Mesenchymal stem cell (in vitro differentiated cells and primary cell): ENCODE data around the gene AKAP6.

Source experiments
- DNase-seq: peaks from one replicate; pipeline ENCODE4 v3.0.0-alpha.2; 2013
- H2AFZ ChIP-seq: one replicate; pipeline ENCODE4 v1.6.1; 2013; ENCODE audit warnings: low read depth, mild to moderate bottlenecking, control low read depth, inconsistent platforms, low read length, moderate library complexity
- H2AK5ac ChIP-seq: 2 replicates; pipeline ENCODE4 v1.6.1; 2013; ENCODE audit warnings: low read length, moderate library complexity, mild to moderate bottlenecking, inconsistent platforms; ENCODE audit not compliant: severe bottlenecking
- H2BK120ac ChIP-seq: one replicate; pipeline ENCODE4 v1.6.1; 2013; ENCODE audit warnings: low read depth, mild to moderate bottlenecking, inconsistent platforms, low read length, moderate library complexity
- H2BK12ac ChIP-seq, 2 experiments: one replicate each; pipeline ENCODE4 v1.6.1; 2013; ENCODE audit warnings: inconsistent platforms in 2 of 2, low read length in 2 of 2, mild to moderate bottlenecking in 2 of 2, moderate library complexity in 2 of 2, control low read depth in 1 of 2
- H2BK15ac ChIP-seq: one replicate; pipeline ENCODE4 v1.6.1; 2013; ENCODE audit warnings: mild to moderate bottlenecking, low read depth, inconsistent platforms; ENCODE audit not compliant: poor library complexity, severe bottlenecking
- H2BK5ac ChIP-seq: 2 replicates; pipeline ENCODE4 v1.6.1; 2013; ENCODE audit warnings: low read depth, mild to moderate bottlenecking, low read length, control low read depth, inconsistent platforms; ENCODE audit not compliant: poor library complexity, severe bottlenecking
- H3K14ac ChIP-seq, 2 experiments: one replicate each; pipeline ENCODE4 v1.6.1; 2013; ENCODE audit warnings: inconsistent platforms in 2 of 2, low read length in 2 of 2, control low read depth in 1 of 2, mild to moderate bottlenecking in 1 of 2, moderate library complexity in 1 of 2
- H3K18ac ChIP-seq, 2 experiments: one replicate each; pipeline ENCODE4 v1.6.1; 2013; ENCODE audit warnings: inconsistent platforms in 2 of 2, low read length in 2 of 2, control low read depth in 1 of 2, low read depth in 1 of 2, mild to moderate bottlenecking in 1 of 2
- H3K23ac ChIP-seq, 2 experiments: one replicate each; pipeline ENCODE4 v1.6.1; 2013; ENCODE audit warnings: inconsistent platforms in 2 of 2, low read length in 2 of 2, mild to moderate bottlenecking in 2 of 2, moderate library complexity in 2 of 2, control low read depth in 1 of 2
- H3K27ac ChIP-seq: 2 replicates; pipeline ENCODE4 v1.5.1; 2013; ENCODE audit warnings: mild to moderate bottlenecking, moderate library complexity, low read length, control low read depth, inconsistent platforms; ENCODE audit not compliant: poor library complexity, severe bottlenecking
- H3K27me3 ChIP-seq, 2 experiments: 2 replicates each; pipeline versions ENCODE4 v1.6.1 to v1.7.0; 2013; ENCODE audit warnings: low read length in 2 of 2, mild to moderate bottlenecking in 2 of 2, moderate library complexity in 2 of 2, control low read depth in 1 of 2, inconsistent platforms in 1 of 2; ENCODE audit not compliant: control insufficient read depth in 1 of 2, insufficient read depth in 1 of 2
- H3K36me3 ChIP-seq, 2 experiments: 2 replicates each; pipeline versions ENCODE4 v1.6.1 to v1.7.0; 2013; ENCODE audit warnings: low read length in 2 of 2, control low read depth in 1 of 2, inconsistent platforms in 1 of 2, low read depth in 1 of 2, mild to moderate bottlenecking in 1 of 2; ENCODE audit not compliant: insufficient read depth in 2 of 2, control insufficient read depth in 1 of 2
- H3K4ac ChIP-seq, 2 experiments: one replicate each; pipeline ENCODE4 v1.6.1; 2013; ENCODE audit warnings: inconsistent platforms in 2 of 2, low read length in 2 of 2, mild to moderate bottlenecking in 2 of 2, moderate library complexity in 2 of 2, control low read depth in 1 of 2, low read depth in 1 of 2
- H3K4me1 ChIP-seq: 2 replicates; pipeline ENCODE4 v1.6.1; 2013; ENCODE audit warnings: low read depth, low read length, control low read depth; ENCODE audit not compliant: control insufficient read depth, insufficient read depth
- H3K4me2 ChIP-seq: 2 replicates; pipeline ENCODE4 v1.6.1; 2013; ENCODE audit warnings: low read length, mild to moderate bottlenecking, inconsistent platforms; ENCODE audit not compliant: poor library complexity, severe bottlenecking
- H3K4me3 ChIP-seq, 2 experiments: 2 replicates each; pipeline versions ENCODE4 v1.5.1 to v1.7.0; 2013; ENCODE audit warnings: low read length in 2 of 2, mild to moderate bottlenecking in 2 of 2, control low read depth in 1 of 2, low read depth in 1 of 2; ENCODE audit not compliant: insufficient read depth in 1 of 2
- H3K79me1 ChIP-seq: replicated peaks from 2 replicates; pipeline ENCODE4 v1.6.1; 2013; ENCODE audit warnings: mild to moderate bottlenecking, control low read depth, low read length, inconsistent platforms; ENCODE audit not compliant: poor library complexity, severe bottlenecking
- H3K9ac ChIP-seq: 2 replicates; pipeline ENCODE4 v1.7.0; 2013; ENCODE audit warnings: mild to moderate bottlenecking, low read length, moderate library complexity
- H3K9me3 ChIP-seq: 2 replicates; pipeline ENCODE4 v1.7.0; 2013; ENCODE audit warnings: mild to moderate bottlenecking, low read length; ENCODE audit not compliant: control insufficient read depth
- H4K8ac ChIP-seq: one replicate; pipeline ENCODE4 v1.6.1; 2013; ENCODE audit warnings: inconsistent platforms, mild to moderate bottlenecking, low read length, moderate library complexity
- H4K91ac ChIP-seq: one replicate; pipeline ENCODE4 v1.6.1; 2013; ENCODE audit warnings: mild to moderate bottlenecking, low read length, inconsistent platforms
- WGBS: methylation state at CpG from one replicate; pipeline ENCODE4 v1.1.7; 2013; ENCODE audit warnings: mixed read lengths; 5-methylcytosine and 5-hydroxymethylcytosine counted together

Gene AKAP6

GRCh38 chr14:32606301-32606700 lies 277.2 kb downstream of the AKAP6 start:
- DNase-seq, result no peak
- H3K27ac ChIP-seq, result no peak overlapping the region
- WGBS, result 78% methylated on average over 1 of the region's 2 CpGs

GRCh38 chr14:32607399-32607798 lies 278.3 kb downstream of the AKAP6 start:
- Histone ChIP-seq H2AFZ (no peak overlapping the region), H2BK15ac (no peak overlapping the region), H3K23ac (no peak overlapping the region), H3K14ac (no peak overlapping the region), H3K4ac (no peak overlapping the region), H3K4me3 (no peak overlapping the region), H2BK5ac (no peak overlapping the region), H3K36me3 (no peaks in the 10 kb centered on the region), H2BK12ac (no peak overlapping the region), H3K79me1 (no peaks in the 10 kb centered on the region), H3K27ac (no peak overlapping the region), H2AK5ac (no peak overlapping the region), H3K9ac (no peak overlapping the region), H2BK120ac (no peak overlapping the region), H4K8ac (no peak overlapping the region), H3K4me2 (no peak overlapping the region), H3K27me3 (no peaks in the 10 kb centered on the region), H3K18ac (no peak overlapping the region), H4K91ac (no peak overlapping the region), H3K4me1 (peaks cover 3% of the 10 kb centered on the region), H3K9me3 (no peaks in the 10 kb centered on the region)
- WGBS, result 89% methylated on average over 1 of the region's 1 CpG
- DNase-seq, result no peak

More at GRCh38 chr14:32606301-32606700, 277.2 kb downstream of the AKAP6 start:
- Histone ChIP-seq H3K79me1 (no peaks in the 10 kb centered on the region), H2BK5ac (no peak overlapping the region), H2BK120ac (no peak overlapping the region), H3K9ac (no peak overlapping the region), H3K4ac (no peak overlapping the region), H3K23ac (no peak overlapping the region), H3K14ac (no peak overlapping the region), H2BK15ac (no peak overlapping the region), H4K8ac (no peak overlapping the region), H2BK12ac (no peak overlapping the region), H4K91ac (no peak overlapping the region), H3K4me1 (peaks cover 3% of the 10 kb centered on the region), H2AFZ (no peak overlapping the region), H3K4me3 (no peak overlapping the region), H3K18ac (no peak overlapping the region), H2AK5ac (no peak overlapping the region), H3K4me2 (no peak overlapping the region), H3K36me3 (no peaks in the 10 kb centered on the region), H3K9me3 (no peaks in the 10 kb centered on the region), H3K27me3 (no peaks in the 10 kb centered on the region)

- H4K91ac ChIP-seq, result no peak overlapping the region
- no peak overlapping the region for H2AFZ ChIP-seq
- no peak overlapping the region for H4K8ac ChIP-seq
Measured at GRCh38 chr14:32608857-32609256, 279.8 kb downstream of the AKAP6 start.

GRCh38 chr14:32609388-32609787 lies 280.3 kb downstream of the AKAP6 start:
- no peaks in the 10 kb centered on the region for H3K9me3 ChIP-seq
- no peak overlapping the region for H4K91ac ChIP-seq
- no peak overlapping the region for H4K8ac ChIP-seq
- H2BK15ac ChIP-seq, result no peak overlapping the region
- no peaks in the 10 kb centered on the region for H3K36me3 ChIP-seq
- no peak overlapping the region for H3K4me3 ChIP-seq
- peaks cover 3% of the 10 kb centered on the region for H3K4me1 ChIP-seq
- H2AK5ac ChIP-seq, result no peak overlapping the region
- H3K23ac ChIP-seq, result no peak overlapping the region
- H3K18ac ChIP-seq, result peak overlapping the region; percentile 3 to 78
- no peak overlapping the region for H2BK5ac ChIP-seq
- peak overlapping the region in 1 of 2 experiments; percentile 48 for H2BK12ac ChIP-seq
- H3K79me1 ChIP-seq, result no peaks in the 10 kb centered on the region
- no peak overlapping the region for H2AFZ ChIP-seq
- H3K4ac ChIP-seq, result peak overlapping the region in 1 of 2 experiments; percentile 88
- no peak overlapping the region for H3K9ac ChIP-seq
- H3K27me3 ChIP-seq, result no peaks in the 10 kb centered on the region
- H2BK120ac ChIP-seq, result no peak overlapping the region
- peak overlapping the region; percentile 45 for H3K27ac ChIP-seq
- no peak overlapping the region for H3K14ac ChIP-seq
- H3K4me2 ChIP-seq, result no peak overlapping the region
- WGBS, result 94% methylated on average over 3 of the region's 3 CpGs
- DNase-seq, result no peak

More at GRCh38 chr14:32608857-32609256, 279.8 kb downstream of the AKAP6 start:
- Histone ChIP-seq H3K27ac (peak overlapping the region; percentile 45), H2BK120ac (no peak overlapping the region), H3K4me1 (peaks cover 3% of the 10 kb centered on the region), H3K4me3 (no peak overlapping the region), H3K9me3 (no peaks in the 10 kb centered on the region), H2AK5ac (no peak overlapping the region), H3K4me2 (no peak overlapping the region), H3K36me3 (no peaks in the 10 kb centered on the region), H2BK5ac (no peak overlapping the region), H3K18ac (peak overlapping the region; percentile 45 to 78), H3K23ac (no peak overlapping the region), H2BK12ac (peak overlapping the region; percentile 67 to 85), H2BK15ac (no peak overlapping the region), H3K14ac (no peak overlapping the region), H3K27me3 (no peaks in the 10 kb centered on the region), H3K9ac (no peak overlapping the region), H3K4ac (peak overlapping the region in 1 of 2 experiments; percentile 88), H3K79me1 (no peaks in the 10 kb centered on the region)
- WGBS, result 43% methylated on average over 1 of the region's 1 CpG
- no peak for DNase-seq
